VCaP (cell line): Measurements from ENCODE around the gene RIIAD1.

ENCODE experiments used
- H3K27ac ChIP-seq: fragments of 450-650 bp; 2 replicates; pipeline ENCODE4 v1.5.1; 2017
- TF ChIP-seq, protein P1 (sequence below): fragments of 450-650 bp; conservative IDR thresholded peaks from 2 replicates; pipeline ENCODE4 v1.5.1; 2017; ENCODE audit warnings: mild to moderate bottlenecking, moderate library complexity

RIIAD1 gene

DNA sequence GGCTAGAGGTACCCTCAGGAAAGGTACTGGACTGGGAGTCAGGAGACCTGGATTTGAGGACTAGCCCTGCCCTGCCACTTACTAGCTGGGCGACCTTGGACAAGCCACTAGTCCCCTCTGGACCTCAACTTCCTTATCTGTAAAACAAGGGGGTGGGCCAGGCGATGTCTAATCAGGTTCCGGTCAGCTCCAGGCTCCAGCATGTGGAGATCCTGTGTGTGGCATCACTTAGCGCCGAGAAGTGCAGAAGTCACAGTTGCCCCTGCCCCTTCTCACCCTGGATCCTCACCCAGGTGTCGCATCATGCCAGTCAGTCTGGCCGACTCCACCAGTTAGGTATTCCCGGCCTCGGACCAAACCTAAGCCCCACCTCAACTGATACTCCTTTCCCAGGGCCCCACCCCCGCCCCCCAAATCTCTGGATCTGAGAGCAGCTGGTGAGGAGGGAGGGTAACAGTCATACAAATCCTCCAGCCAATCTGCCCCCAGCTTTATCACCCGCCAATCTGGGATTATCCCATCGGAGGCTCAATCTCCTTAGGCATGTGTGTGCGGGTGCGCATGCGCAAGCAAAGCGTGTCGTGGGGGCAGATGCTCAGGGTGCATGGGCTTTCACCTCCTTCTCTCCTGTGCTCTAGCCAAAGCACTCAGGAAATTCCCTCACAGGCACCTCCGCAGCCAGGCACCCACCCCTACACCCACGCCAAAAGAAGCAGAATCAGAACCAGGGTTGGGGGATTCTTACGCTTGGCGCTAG, 10.1 kb upstream of the RIIAD1 start:
- TF ChIP-seq, protein P1, sequence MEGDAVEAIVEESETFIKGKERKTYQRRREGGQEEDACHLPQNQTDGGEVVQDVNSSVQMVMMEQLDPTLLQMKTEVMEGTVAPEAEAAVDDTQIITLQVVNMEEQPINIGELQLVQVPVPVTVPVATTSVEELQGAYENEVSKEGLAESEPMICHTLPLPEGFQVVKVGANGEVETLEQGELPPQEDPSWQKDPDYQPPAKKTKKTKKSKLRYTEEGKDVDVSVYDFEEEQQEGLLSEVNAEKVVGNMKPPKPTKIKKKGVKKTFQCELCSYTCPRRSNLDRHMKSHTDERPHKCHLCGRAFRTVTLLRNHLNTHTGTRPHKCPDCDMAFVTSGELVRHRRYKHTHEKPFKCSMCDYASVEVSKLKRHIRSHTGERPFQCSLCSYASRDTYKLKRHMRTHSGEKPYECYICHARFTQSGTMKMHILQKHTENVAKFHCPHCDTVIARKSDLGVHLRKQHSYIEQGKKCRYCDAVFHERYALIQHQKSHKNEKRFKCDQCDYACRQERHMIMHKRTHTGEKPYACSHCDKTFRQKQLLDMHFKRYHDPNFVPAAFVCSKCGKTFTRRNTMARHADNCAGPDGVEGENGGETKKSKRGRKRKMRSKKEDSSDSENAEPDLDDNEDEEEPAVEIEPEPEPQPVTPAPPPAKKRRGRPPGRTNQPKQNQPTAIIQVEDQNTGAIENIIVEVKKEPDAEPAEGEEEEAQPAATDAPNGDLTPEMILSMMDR: no peak
- H3K27ac ChIP-seq: no peak overlapping the region

DNA sequence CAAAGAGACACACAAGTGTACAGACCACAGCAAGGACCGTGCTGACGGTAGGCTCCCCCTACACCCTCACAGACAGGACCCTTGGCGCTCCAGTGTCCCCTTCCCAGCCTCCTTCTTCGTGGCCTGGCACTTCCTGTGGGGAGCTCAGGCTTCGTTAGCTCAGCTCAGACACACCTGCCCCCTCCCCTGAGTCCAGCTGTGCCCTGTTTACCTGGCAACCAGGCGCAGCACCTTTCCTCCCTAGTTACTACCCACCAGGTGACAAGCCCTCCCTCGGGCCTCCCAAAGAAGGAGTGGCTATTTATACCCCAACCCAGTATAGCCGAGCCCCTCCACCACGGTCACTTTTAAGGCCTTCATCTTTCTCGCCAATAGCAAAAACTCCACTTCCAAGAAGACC, 9.4 kb upstream of the RIIAD1 start:
- TF ChIP-seq, protein P1: no peak
- no peak overlapping the region; the same call in 1 of the 2 replicates for H3K27ac ChIP-seq

DNA sequence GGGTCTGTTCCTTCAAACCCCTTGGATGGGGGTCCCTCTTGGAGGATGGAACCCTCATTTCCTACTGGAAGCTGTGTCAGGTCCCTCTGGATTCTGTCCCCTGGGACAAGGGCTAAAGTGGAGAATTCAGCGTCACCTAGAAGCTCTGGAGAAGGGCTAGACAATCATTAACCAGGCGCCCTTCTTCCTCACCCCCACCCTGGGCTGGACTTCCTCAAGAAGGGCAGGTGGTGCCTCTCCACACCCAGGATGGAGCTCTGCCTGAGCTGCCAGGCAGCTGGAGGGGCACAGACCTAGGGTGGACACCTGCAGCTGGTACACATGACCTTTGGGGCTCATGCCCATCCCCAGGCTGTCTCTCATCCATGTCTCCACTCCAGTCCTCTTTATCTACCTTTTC, 8.3 kb upstream of the RIIAD1 start:
- TF ChIP-seq, protein P1: no peak
- peak overlapping the region; percentile 41; the same call in 1 of the 2 replicates for H3K27ac ChIP-seq

DNA sequence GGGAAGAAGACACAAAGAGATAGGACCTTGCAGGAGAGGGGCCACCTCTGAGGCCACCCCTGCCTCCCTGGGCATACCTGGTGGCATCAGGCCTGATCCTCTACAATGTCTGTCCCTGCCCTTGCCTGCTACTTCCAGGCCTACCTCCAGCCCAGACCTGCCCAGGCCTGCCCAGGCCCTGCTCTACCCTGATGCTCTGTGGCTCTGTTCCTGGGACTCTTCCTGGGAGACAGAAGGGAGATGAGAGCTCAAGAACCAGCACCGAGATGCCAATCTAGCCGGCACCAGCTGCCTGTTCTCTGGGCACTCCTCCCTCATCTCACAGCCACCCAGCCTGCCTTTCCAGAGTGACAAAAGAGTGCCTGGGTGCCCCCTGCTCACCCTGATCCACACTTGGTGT, 7.4 kb upstream of the RIIAD1 start:
- no peak overlapping the region; the same call in 1 of the 2 replicates for H3K27ac ChIP-seq
- TF ChIP-seq, protein P1: no peak

DNA sequence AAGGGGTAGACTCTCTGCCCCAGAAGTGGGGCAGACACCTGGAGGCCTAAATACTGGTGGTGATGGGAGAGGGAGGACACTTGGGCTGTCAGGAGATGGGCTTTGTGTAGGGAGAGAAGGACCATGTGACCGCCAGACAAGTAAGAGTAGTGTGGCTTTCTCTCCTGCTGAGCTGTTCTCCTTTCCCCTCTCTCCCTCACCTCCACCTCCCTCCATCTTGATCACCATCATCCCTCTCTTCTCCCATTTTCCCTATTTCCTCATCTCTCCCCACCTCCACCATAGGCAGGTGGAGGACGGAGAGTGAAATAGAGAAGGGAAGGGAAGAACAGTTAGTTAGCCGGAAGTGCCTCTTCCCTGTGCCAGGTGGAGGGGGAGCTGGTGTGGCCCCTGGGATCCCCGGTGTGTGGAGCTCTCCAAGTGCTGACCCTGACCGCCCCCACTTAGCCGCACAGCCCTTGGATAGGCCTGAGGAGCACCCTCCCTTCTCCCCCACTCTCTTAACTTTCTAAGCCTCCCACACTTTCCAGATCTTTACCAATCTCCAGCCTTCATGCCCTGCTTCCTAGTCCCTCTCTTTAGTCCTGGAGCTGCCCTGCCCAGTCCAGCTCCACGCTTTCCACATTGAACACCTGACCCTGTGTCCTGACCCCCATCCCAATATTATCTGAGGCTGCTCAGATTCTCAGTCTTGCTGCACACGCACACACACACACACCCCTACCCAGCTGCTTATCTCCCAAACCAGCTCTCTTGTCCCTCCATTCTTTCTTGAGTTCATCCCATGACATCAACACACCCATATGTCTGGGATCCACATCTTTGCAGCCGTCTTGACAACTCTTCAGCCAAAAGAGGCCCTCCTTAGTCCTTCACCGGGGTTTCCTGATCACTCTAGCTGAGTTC, 6.2 kb upstream of the RIIAD1 start:
- TF ChIP-seq, protein P1: no peak
- no peak overlapping the region for H3K27ac ChIP-seq

DNA sequence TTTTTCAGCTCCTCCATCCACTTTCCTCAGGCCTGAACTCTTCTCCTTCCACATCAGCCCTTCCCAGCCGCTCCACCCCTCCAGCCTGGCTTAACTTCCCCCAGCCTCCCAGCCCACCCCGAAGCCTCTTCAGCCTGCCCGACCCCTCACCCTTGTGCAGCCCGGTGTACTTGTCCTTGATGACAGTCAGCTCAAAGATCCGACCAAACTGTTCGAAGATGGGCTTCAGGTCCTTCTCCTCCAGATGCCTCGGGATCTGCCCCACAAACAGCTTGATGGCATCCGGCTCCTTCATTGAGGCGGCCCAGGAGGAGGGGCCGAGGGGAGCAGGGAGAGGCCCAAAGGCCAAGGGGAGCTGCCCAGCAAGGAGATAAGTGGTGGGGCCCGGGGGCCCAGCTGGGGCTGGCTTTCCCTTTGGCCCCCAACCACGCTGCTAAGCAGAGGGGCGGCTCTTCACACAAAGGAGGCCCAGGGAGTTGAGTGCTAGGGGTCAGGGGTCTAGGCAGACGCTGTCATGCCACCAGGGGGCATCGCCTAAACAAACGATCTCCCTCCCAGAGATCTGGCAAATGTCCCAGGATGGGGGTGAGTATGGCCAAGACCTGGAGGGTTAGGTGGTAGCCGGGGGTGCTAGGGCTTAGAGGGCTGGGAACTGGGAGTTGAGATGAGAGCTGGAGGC, 5.5 kb upstream of the RIIAD1 start:
- TF ChIP-seq, protein P1: no peak
- H3K27ac ChIP-seq: no peak overlapping the region

DNA sequence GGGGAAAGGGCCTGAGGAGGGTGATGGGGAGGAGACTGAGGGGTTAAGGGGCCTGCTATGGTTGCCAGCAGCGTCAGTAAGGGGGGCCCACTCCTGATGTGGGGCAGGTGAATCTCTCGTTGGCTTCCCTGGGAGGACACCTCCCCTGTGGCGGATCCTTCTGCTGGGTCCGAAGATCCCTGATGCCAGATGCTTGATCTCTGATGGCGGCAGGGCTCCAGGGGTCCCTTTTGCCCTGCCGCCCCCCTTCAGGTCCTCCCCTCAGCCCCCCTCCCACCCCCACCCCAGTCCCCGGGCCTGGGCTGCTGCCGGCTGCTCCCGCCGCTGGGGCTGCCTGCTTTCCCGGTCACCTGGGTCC, 4.9 kb upstream of the RIIAD1 start:
- TF ChIP-seq, protein P1: no peak
- H3K27ac ChIP-seq: no peak overlapping the region
